PC-9 (cell line): Measurements from ENCODE around the gene SETD3. TPM values are rescaled to one million over a fixed set of nuclear protein-coding genes. Genes with fewer than 3 reads are reported as not detected.

ENCODE experiments used
- BruUV-seq: library from RNA; stranded (reverse); fragments of 400-500 nt; replicated peaks from 2 replicates; lab custom pipeline; 2021; lab: Mats Ljungman, UMichigan
- CTCF ChIA-PET: fragments of 300-600 bp; sonication (Branson Sonifier 250); formaldehyde crosslinking; loops from one replicate; lab custom pipeline; 2022; ENCODE audit warnings: antibody characterized with exemption; lab: Charles Lee
- POLR2A ChIA-PET: fragments of 300-600 bp; sonication (Branson Sonifier 250); formaldehyde crosslinking; loops from one replicate; lab custom pipeline; 2022; ENCODE audit warnings: antibody characterized with exemption; ENCODE audit not compliant: unreplicated experiment; lab: Charles Lee
- DNase-seq, 2 experiments: peaks; one replicate each; pipeline versions ENCODE4 v3.0.0 to v3.0.0-alpha.2; 2015 to 2022; ENCODE audit warnings: mixed read lengths in 1 of 2
- H2AFZ ChIP-seq: fragments of 200-600 bp; sonication (generic); 2 replicates; pipeline ENCODE4 v1.8.1; 2017; ENCODE audit warnings: antibody characterized with exemption
- H3F3A ChIP-seq: fragments of 200-600 bp; sonication (generic); 2 replicates; pipeline ENCODE4 v1.8.1; 2017; ENCODE audit warnings: antibody characterized with exemption, mild to moderate bottlenecking, low read depth; ENCODE audit not compliant: insufficient read depth
- H3K27ac ChIP-seq: fragments of 200-600 bp; sonication (generic); 2 replicates; pipeline ENCODE4 v1.6.1; 2016; ENCODE audit warnings: mixed run types
- H3K27me3 ChIP-seq: fragments of 200-600 bp; sonication (generic); 2 replicates; pipeline ENCODE4 v1.6.1; 2016; ENCODE audit warnings: low read depth, mixed run types; ENCODE audit not compliant: insufficient read depth
- H3K36me3 ChIP-seq: fragments of 200-600 bp; sonication (generic); 2 replicates; pipeline ENCODE4 v1.6.1; 2016; ENCODE audit warnings: low read depth, mixed run types
- H3K4me1 ChIP-seq: fragments of 200-600 bp; sonication (generic); replicated peaks from 2 replicates; pipeline ENCODE4 v1.6.1; 2016; ENCODE audit warnings: mixed run types; ENCODE audit not compliant: insufficient read depth
- H3K4me2 ChIP-seq: fragments of 200-600 bp; sonication (generic); 2 replicates; pipeline ENCODE4 v1.6.1; 2017; ENCODE audit warnings: mixed run types
- H3K4me3 ChIP-seq: fragments of 200-600 bp; sonication (generic); 2 replicates; pipeline ENCODE4 v1.6.1; 2016; ENCODE audit warnings: mixed run types
- H3K79me2 ChIP-seq: fragments of 200-600 bp; sonication (generic); 2 replicates; pipeline ENCODE4 v1.6.1; 2017; ENCODE audit warnings: low read depth, mixed run types
- H3K9me2 ChIP-seq: fragments of 200-600 bp; sonication (generic); 2 replicates; pipeline ENCODE4 v1.8.1; 2017; ENCODE audit warnings: mild to moderate bottlenecking; ENCODE audit not compliant: insufficient read depth
- H3K9me3 ChIP-seq: fragments of 200-600 bp; sonication (generic); 2 replicates; pipeline ENCODE4 v1.8.1; 2016; ENCODE audit warnings: low read depth; ENCODE audit not compliant: insufficient read depth
- H4K20me1 ChIP-seq: fragments of 200-600 bp; sonication (generic); 2 replicates; pipeline ENCODE4 v1.8.1; 2017; ENCODE audit not compliant: insufficient read depth
- EZH2 ChIP-seq: fragments of 200-600 bp; sonication (generic); IDR thresholded peaks from 2 replicates; pipeline ENCODE4 v1.8.0; 2017; ENCODE audit warnings: antibody characterized with exemption, low read depth
- intact Hi-C: fragments of 100-400 bp; cut with micrococcal nuclease; formaldehyde crosslinking; loops from one replicate; pipeline ENCODE4 v1.10.0; 2022; ENCODE audit not compliant: unreplicated experiment
- total RNA-seq: library from RNA; stranded (reverse); gene quantifications from 2 replicates; pipeline ENCODE4 v1.2.3, GENCODE V29; 2021
- TF ChIP-seq, protein P1 (sequence below): fragments of 200-600 bp; sonication (generic); conservative IDR thresholded peaks from 2 replicates; pipeline ENCODE4 v1.6.1; 2017; ENCODE audit warnings: mixed run types, antibody characterized with exemption, mild to moderate bottlenecking, moderate library complexity

Gene SETD3
- total RNA-seq, 1 experiment from 2014 or later, result 13.4 TPM

GRCh38 chr14:99359906-99360305, 120.8 kb downstream of the SETD3 start:
- no peaks in the 10 kb centered on the region for H3K9me2 ChIP-seq
- no peaks in the 10 kb centered on the region for H3K9me3 ChIP-seq
- H3K27me3 ChIP-seq, result 0 out of 2 replicates have a peak, but pooled peaks cover 10% of the 10 kb centered on the region
- TF ChIP-seq, protein P1, sequence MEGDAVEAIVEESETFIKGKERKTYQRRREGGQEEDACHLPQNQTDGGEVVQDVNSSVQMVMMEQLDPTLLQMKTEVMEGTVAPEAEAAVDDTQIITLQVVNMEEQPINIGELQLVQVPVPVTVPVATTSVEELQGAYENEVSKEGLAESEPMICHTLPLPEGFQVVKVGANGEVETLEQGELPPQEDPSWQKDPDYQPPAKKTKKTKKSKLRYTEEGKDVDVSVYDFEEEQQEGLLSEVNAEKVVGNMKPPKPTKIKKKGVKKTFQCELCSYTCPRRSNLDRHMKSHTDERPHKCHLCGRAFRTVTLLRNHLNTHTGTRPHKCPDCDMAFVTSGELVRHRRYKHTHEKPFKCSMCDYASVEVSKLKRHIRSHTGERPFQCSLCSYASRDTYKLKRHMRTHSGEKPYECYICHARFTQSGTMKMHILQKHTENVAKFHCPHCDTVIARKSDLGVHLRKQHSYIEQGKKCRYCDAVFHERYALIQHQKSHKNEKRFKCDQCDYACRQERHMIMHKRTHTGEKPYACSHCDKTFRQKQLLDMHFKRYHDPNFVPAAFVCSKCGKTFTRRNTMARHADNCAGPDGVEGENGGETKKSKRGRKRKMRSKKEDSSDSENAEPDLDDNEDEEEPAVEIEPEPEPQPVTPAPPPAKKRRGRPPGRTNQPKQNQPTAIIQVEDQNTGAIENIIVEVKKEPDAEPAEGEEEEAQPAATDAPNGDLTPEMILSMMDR, result no peak
- no peak for TF ChIP-seq EZH2
- DNase-seq, result no peak
- H3F3A ChIP-seq, result no peaks in the 10 kb centered on the region
- intact Hi-C loops, result no loop called here
- H2AFZ ChIP-seq, result no peak overlapping the region
- ChIA-PET POLR2A (no interaction called here), CTCF (interaction anchor here (0.6 kb wide), 1 partner anchor 24 kb away, joined by 3 read pairs; no protein-coding TSS in a partner anchor)
- H3K4me3 ChIP-seq, result no peak overlapping the region
- no TSS peak for BruUV-seq
- H4K20me1 ChIP-seq, result no peaks in the 10 kb centered on the region
- no peaks in the 10 kb centered on the region for H3K36me3 ChIP-seq
- H3K4me1 ChIP-seq, result no peaks in the 10 kb centered on the region
- no peaks in the 10 kb centered on the region for H3K79me2 ChIP-seq
- no peak overlapping the region for H3K27ac ChIP-seq
- no peak overlapping the region for H3K4me2 ChIP-seq

- H3K79me2 ChIP-seq, result no peaks in the 10 kb centered on the region
- ChIA-PET CTCF (no interaction called here), POLR2A (no interaction called here)
- no peak overlapping the region for H3K27ac ChIP-seq
- H3K9me2 ChIP-seq, result no peaks in the 10 kb centered on the region
- no peak overlapping the region for H3K4me2 ChIP-seq
- no peaks in the 10 kb centered on the region for H3K9me3 ChIP-seq
- no peak for DNase-seq
- no peaks in the 10 kb centered on the region for H4K20me1 ChIP-seq
- TF ChIP-seq EZH2, result no peak
- TF ChIP-seq, protein P1, result no peak
- BruUV-seq, result no TSS peak
- H2AFZ ChIP-seq, result no peak overlapping the region
- no peaks in the 10 kb centered on the region for H3K4me1 ChIP-seq
- no peaks in the 10 kb centered on the region for H3K36me3 ChIP-seq
- intact Hi-C loops, result no loop called here
- H3K27me3 ChIP-seq, result 0 out of 2 replicates have a peak, but pooled peaks cover under 1% of the 10 kb centered on the region
- no peak overlapping the region for H3K4me3 ChIP-seq
- no peaks in the 10 kb centered on the region for H3F3A ChIP-seq
Observed at GRCh38 chr14:99357916-99358390, 122.7 kb downstream of the SETD3 start.

DNA sequence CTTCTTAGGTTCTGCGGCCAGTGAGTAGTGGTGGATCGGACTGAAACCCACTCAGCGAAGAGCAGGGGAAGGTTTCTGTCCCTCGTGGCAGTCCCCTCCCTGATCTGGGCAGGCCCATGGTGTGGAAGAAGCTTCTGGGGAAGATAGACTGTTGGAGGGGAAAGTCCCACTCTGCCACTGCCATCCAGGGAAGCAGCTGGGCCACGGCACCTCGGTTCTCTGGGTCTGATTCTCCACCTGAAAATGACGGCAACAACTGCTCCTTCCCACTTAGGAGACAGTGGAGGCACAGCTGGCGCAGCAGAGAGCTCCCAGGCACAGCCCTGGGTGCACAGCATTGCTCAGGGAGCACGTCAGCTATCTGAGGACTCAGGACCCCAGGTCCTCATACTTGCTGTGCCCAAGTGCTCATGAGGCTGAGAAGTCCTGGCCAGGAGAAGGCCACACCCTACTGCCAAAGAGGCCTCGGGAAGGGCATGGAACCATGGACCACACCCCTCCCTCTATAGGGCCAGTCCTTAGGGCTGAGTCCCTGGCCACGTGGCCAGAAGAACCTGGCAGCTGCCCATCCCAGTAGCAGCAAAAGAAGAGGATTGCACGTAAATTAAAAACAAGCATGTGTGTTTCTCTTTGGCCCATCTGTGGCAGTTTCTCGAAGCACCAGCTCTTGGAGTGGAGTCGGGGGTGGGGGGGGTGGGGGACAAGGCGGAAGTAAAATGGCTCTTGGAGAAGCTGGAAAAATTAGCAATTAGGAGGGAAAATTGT, 123.3 kb downstream of the SETD3 start:
- ChIA-PET CTCF (no interaction called here), POLR2A (no interaction called here)
- Histone ChIP-seq H3K4me2 (no peak overlapping the region), H4K20me1 (no peaks in the 10 kb centered on the region), H3K79me2 (no peaks in the 10 kb centered on the region), H3K4me3 (no peak overlapping the region), H3K27me3 (no peaks in the 10 kb centered on the region), H2AFZ (no peak overlapping the region), H3K27ac (no peak overlapping the region), H3F3A (no peaks in the 10 kb centered on the region), H3K36me3 (no peaks in the 10 kb centered on the region), H3K4me1 (no peaks in the 10 kb centered on the region), H3K9me3 (no peaks in the 10 kb centered on the region), H3K9me2 (no peaks in the 10 kb centered on the region)
- intact Hi-C loops, result no loop called here
- BruUV-seq, result no TSS peak
- no peak for DNase-seq
- TF ChIP-seq, protein P1, result no peak
- TF ChIP-seq EZH2, result no peak
